ENCODE measurements around the gene TDRD9.

TDRD9 gene

GRCh38 chr14:104003616-104004015 lies 75.4 kb downstream of the TDRD9 start:
- Histone ChIP-seq H3K9ac (ENCODE audit: low read depth, low read length) (no peak overlapping the region), H3K27me3 (ENCODE audit: control insufficient read depth, insufficient read depth, low read length) (no peaks in the 10 kb centered on the region)

GRCh38 chr14:104004849-104005248 lies 76.6 kb downstream of the TDRD9 start:
- Histone ChIP-seq H3K9me3 (ENCODE audit: control insufficient read depth, insufficient read depth, low read length) (no peaks in the 10 kb centered on the region), H3K4me3 (ENCODE audit: low read depth, low read length) (no peak overlapping the region), H3K4me1 (ENCODE audit: control insufficient read depth, insufficient read depth, low read length) (no peaks in the 10 kb centered on the region), H3K27me3 (ENCODE audit: control insufficient read depth, insufficient read depth, low read length) (no peaks in the 10 kb centered on the region), H3K9ac (ENCODE audit: low read depth, low read length) (no peak overlapping the region), H3K36me3 (ENCODE audit: control insufficient read depth, insufficient read depth, low read length) (no peaks in the 10 kb centered on the region)

More at GRCh38 chr14:104003616-104004015, 75.4 kb downstream of the TDRD9 start:
- no peaks in the 10 kb centered on the region for H3K9me3 ChIP-seq (ENCODE audit: control insufficient read depth, insufficient read depth, low read length)
- H3K36me3 ChIP-seq (ENCODE audit: control insufficient read depth, insufficient read depth, low read length): no peaks in the 10 kb centered on the region
- H3K4me1 ChIP-seq (ENCODE audit: control insufficient read depth, insufficient read depth, low read length): no peaks in the 10 kb centered on the region
- no peak overlapping the region for H3K4me3 ChIP-seq (ENCODE audit: low read depth, low read length)

GRCh38 chr14:104005489-104005888 lies 77.2 kb downstream of the TDRD9 start:
- Histone ChIP-seq H3K9me3 (ENCODE audit: control insufficient read depth, insufficient read depth, low read length) (no peaks in the 10 kb centered on the region), H3K4me3 (ENCODE audit: low read depth, low read length) (no peak overlapping the region), H3K9ac (ENCODE audit: low read depth, low read length) (no peak overlapping the region), H3K36me3 (ENCODE audit: control insufficient read depth, insufficient read depth, low read length) (no peaks in the 10 kb centered on the region), H3K4me1 (ENCODE audit: control insufficient read depth, insufficient read depth, low read length) (no peaks in the 10 kb centered on the region), H3K27me3 (ENCODE audit: control insufficient read depth, insufficient read depth, low read length) (no peaks in the 10 kb centered on the region)

- Histone ChIP-seq H3K4me1 (ENCODE audit: control insufficient read depth, insufficient read depth, low read length) (no peaks in the 10 kb centered on the region), H3K36me3 (ENCODE audit: control insufficient read depth, insufficient read depth, low read length) (no peaks in the 10 kb centered on the region), H3K9me3 (ENCODE audit: control insufficient read depth, insufficient read depth, low read length) (no peaks in the 10 kb centered on the region), H3K27me3 (ENCODE audit: control insufficient read depth, insufficient read depth, low read length) (no peaks in the 10 kb centered on the region), H3K9ac (ENCODE audit: low read depth, low read length) (no peak overlapping the region), H3K4me3 (ENCODE audit: low read depth, low read length) (no peak overlapping the region)
These were observed 78.9 kb downstream of the TDRD9 start for GRCh38 chr14:104007121-104007520.

- Histone ChIP-seq H3K27me3 (ENCODE audit: control insufficient read depth, insufficient read depth, low read length) (no peaks in the 10 kb centered on the region), H3K36me3 (ENCODE audit: control insufficient read depth, insufficient read depth, low read length) (no peaks in the 10 kb centered on the region), H3K9ac (ENCODE audit: low read depth, low read length) (no peak overlapping the region), H3K9me3 (ENCODE audit: control insufficient read depth, insufficient read depth, low read length) (no peaks in the 10 kb centered on the region), H3K4me3 (ENCODE audit: low read depth, low read length) (no peak overlapping the region), H3K4me1 (ENCODE audit: control insufficient read depth, insufficient read depth, low read length) (no peaks in the 10 kb centered on the region)
These were observed 81.0 kb downstream of the TDRD9 start for GRCh38 chr14:104009297-104009696.

GRCh38 chr14:104011824-104012517 lies 83.7 kb downstream of the TDRD9 start:
- Histone ChIP-seq H3K36me3 (ENCODE audit: control insufficient read depth, insufficient read depth, low read length) (no peaks in the 10 kb centered on the region), H3K4me1 (ENCODE audit: control insufficient read depth, insufficient read depth, low read length) (no peaks in the 10 kb centered on the region), H3K27me3 (ENCODE audit: control insufficient read depth, insufficient read depth, low read length) (no peaks in the 10 kb centered on the region), H3K9me3 (ENCODE audit: control insufficient read depth, insufficient read depth, low read length) (no peaks in the 10 kb centered on the region), H3K4me3 (ENCODE audit: low read depth, low read length) (no peak overlapping the region), H3K9ac (ENCODE audit: low read depth, low read length) (no peak overlapping the region)

- Histone ChIP-seq H3K4me3 (ENCODE audit: low read depth, low read length) (no peak overlapping the region), H3K36me3 (ENCODE audit: control insufficient read depth, insufficient read depth, low read length) (no peaks in the 10 kb centered on the region), H3K9ac (ENCODE audit: low read depth, low read length) (no peak overlapping the region), H3K4me1 (ENCODE audit: control insufficient read depth, insufficient read depth, low read length) (no peaks in the 10 kb centered on the region), H3K9me3 (ENCODE audit: control insufficient read depth, insufficient read depth, low read length) (no peaks in the 10 kb centered on the region), H3K27me3 (ENCODE audit: control insufficient read depth, insufficient read depth, low read length) (no peaks in the 10 kb centered on the region)
These were observed 86.5 kb downstream of the TDRD9 start for GRCh38 chr14:104014764-104015163.

- Histone ChIP-seq H3K9me3 (ENCODE audit: control insufficient read depth, insufficient read depth, low read length) (no peaks in the 10 kb centered on the region), H3K9ac (ENCODE audit: low read depth, low read length) (no peak overlapping the region), H3K4me1 (ENCODE audit: control insufficient read depth, insufficient read depth, low read length) (no peaks in the 10 kb centered on the region), H3K36me3 (ENCODE audit: control insufficient read depth, insufficient read depth, low read length) (no peaks in the 10 kb centered on the region), H3K27me3 (ENCODE audit: control insufficient read depth, insufficient read depth, low read length) (no peaks in the 10 kb centered on the region), H3K4me3 (ENCODE audit: low read depth, low read length) (no peak overlapping the region)
These were observed 88.8 kb downstream of the TDRD9 start for GRCh38 chr14:104016873-104017650.

GRCh38 chr14:104019029-104019428 lies 90.8 kb downstream of the TDRD9 start:
- Histone ChIP-seq H3K36me3 (ENCODE audit: control insufficient read depth, insufficient read depth, low read length) (no peaks in the 10 kb centered on the region), H3K9me3 (ENCODE audit: control insufficient read depth, insufficient read depth, low read length) (no peaks in the 10 kb centered on the region), H3K4me1 (ENCODE audit: control insufficient read depth, insufficient read depth, low read length) (no peaks in the 10 kb centered on the region), H3K4me3 (ENCODE audit: low read depth, low read length) (no peak overlapping the region), H3K9ac (ENCODE audit: low read depth, low read length) (no peak overlapping the region), H3K27me3 (ENCODE audit: control insufficient read depth, insufficient read depth, low read length) (no peaks in the 10 kb centered on the region)

GRCh38 chr14:104019806-104020205 lies 91.5 kb downstream of the TDRD9 start:
- Histone ChIP-seq H3K4me3 (ENCODE audit: low read depth, low read length) (no peak overlapping the region), H3K27me3 (ENCODE audit: control insufficient read depth, insufficient read depth, low read length) (no peaks in the 10 kb centered on the region), H3K4me1 (ENCODE audit: control insufficient read depth, insufficient read depth, low read length) (no peaks in the 10 kb centered on the region), H3K9me3 (ENCODE audit: control insufficient read depth, insufficient read depth, low read length) (no peaks in the 10 kb centered on the region), H3K36me3 (ENCODE audit: control insufficient read depth, insufficient read depth, low read length) (no peaks in the 10 kb centered on the region), H3K9ac (ENCODE audit: low read depth, low read length) (no peak overlapping the region)

- H3K27me3 ChIP-seq (ENCODE audit: control insufficient read depth, insufficient read depth, low read length): no peaks in the 10 kb centered on the region
- no peak overlapping the region for H3K4me3 ChIP-seq (ENCODE audit: low read depth, low read length)
- H3K4me1 ChIP-seq (ENCODE audit: control insufficient read depth, insufficient read depth, low read length): no peaks in the 10 kb centered on the region
- no peak overlapping the region for H3K9ac ChIP-seq (ENCODE audit: low read depth, low read length)
- H3K9me3 ChIP-seq (ENCODE audit: control insufficient read depth, insufficient read depth, low read length): no peaks in the 10 kb centered on the region
- H3K36me3 ChIP-seq (ENCODE audit: control insufficient read depth, insufficient read depth, low read length): no peaks in the 10 kb centered on the region
These were observed 92.2 kb downstream of the TDRD9 start for GRCh38 chr14:104020471-104020870.

All from iPS-15b (cell line).